Pancreas (tissue), 10 donors: ENCODE results near the gene ETV2. TPM values are rescaled to one million over a fixed set of nuclear protein-coding genes. Genes with fewer than 3 reads are reported as not detected.
A peak's percentile ranks its signal among the peaks of the same experiment; 100 is the strongest.
"Not testable (repeated sequence)": the region's sequence is repeated elsewhere in the genome, so short reads cannot be mapped to it uniquely, and the experiment has no call there.

ENCODE experiments used
- ATAC-seq, 4 donors: fragments of 200-7000 bp; cut with Tn5 transposase; one replicate each; pipeline versions ENCODE4 v1.8.0 to v1.9.1; 2020; ENCODE audit warnings: mild to moderate bottlenecking in 4 of 4, moderate library complexity in 4 of 4
- DNase-seq, 6 donors: peaks; one replicate each; pipeline ENCODE4 v3.0.0-alpha.2; 2020
- FAIRE-seq: peaks from 2 replicates; lab custom pipeline; 2012; peaks lifted over from hg19 to GRCh38; lab: Jason Lieb, UNC
- H3K27ac ChIP-seq, 4 donors: fragments of 200-600 bp; sonication (generic); 1 replicate in 3 of 4; 2 replicates in 1 of 4; pipeline versions ENCODE4 v1.5.0 to v1.8.0; 2020
- H3K27me3 ChIP-seq, 4 donors: fragments of 200-600 bp; one replicate each; pipeline ENCODE4 v1.8.0; 2021
- H3K36me3 ChIP-seq, 3 donors: fragments of 200-600 bp; sonication (generic) in 1 of 3; one replicate each; pipeline versions ENCODE4 v1.5.0 to v1.8.0; 2020 to 2021
- H3K4me1 ChIP-seq, 3 donors: fragments of 200-600 bp; one replicate each; pipeline ENCODE4 v1.8.0; 2021
- H3K4me3 ChIP-seq, 4 donors: fragments of 200-600 bp; sonication (generic) in 2 of 4; one replicate each; pipeline versions ENCODE4 v1.5.0 to v1.8.0; 2020 to 2021
- H3K9me3 ChIP-seq, 4 donors: fragments of 200-600 bp; one replicate each; pipeline ENCODE4 v1.8.0; 2021
- WGBS, 2 donors: extraction: QIAGEN DNeasy Blood & Tissue Kit; methylation state at CpG; one replicate each; pipeline ENCODE4 v1.1.7; 2013; 5-methylcytosine and 5-hydroxymethylcytosine counted together
- intact Hi-C, 3 donors: fragments of 100-400 bp; cut with DNase I; formaldehyde crosslinking; loops; one replicate each; pipeline versions ENCODE4 v1.11.1 to v1.14.2; 2022
- polyA plus RNA-seq, 2 donors: library from polyadenylated mRNA; stranded (reverse); fragments of 200-250 nt; gene quantifications; one replicate each; pipeline ENCODE4 v1.2.3, GENCODE V29; 2013
- total RNA-seq, 6 donors: library from RNA; stranded (reverse); fragmentation: NEBNext Ultra II Directional in 4 of 6; extraction: Animal tissue kit (Norgen Biotek cat#: 25700) in 4 of 6; gene quantifications; one replicate each; pipeline versions ENCODE4 v1.2.1 to v1.2.4, GENCODE V29; 2021 to 2023
- TF ChIP-seq, protein P1 (sequence below), 4 donors: fragments of 200-600 bp; sonication (generic) in 3 of 4; IDR thresholded peaks; one replicate each; pipeline versions ENCODE4 v1.5.0 to v1.8.0; 2021; ENCODE audit warnings: antibody characterized with exemption in 4 of 4
- donor health status: healthy with polysubstance abuse.
- donor health status: DM: no; HTN: no; CAD: no; lungs with moderate emphysema.
- donor health status: DM: no; HTN: no; CAD: no.
- donor health status: control.
- donor health status: control.
- donor health status: Bipolar disorder and iron deficiency.
- donor health status: DM: yes; HTN: yes; CAD: no.
- donor health status: DM: no; HTN: no; CAD: no.
- donor health status: DM: no; HTN: no; CAD: no.
- donor health status: DM: yes; HTN: yes; CAD: no.

Gene ETV2
- total and polyA plus RNA-seq, 8 donors = 0.32 to 4.1 (median 1.2) TPM

DNA sequence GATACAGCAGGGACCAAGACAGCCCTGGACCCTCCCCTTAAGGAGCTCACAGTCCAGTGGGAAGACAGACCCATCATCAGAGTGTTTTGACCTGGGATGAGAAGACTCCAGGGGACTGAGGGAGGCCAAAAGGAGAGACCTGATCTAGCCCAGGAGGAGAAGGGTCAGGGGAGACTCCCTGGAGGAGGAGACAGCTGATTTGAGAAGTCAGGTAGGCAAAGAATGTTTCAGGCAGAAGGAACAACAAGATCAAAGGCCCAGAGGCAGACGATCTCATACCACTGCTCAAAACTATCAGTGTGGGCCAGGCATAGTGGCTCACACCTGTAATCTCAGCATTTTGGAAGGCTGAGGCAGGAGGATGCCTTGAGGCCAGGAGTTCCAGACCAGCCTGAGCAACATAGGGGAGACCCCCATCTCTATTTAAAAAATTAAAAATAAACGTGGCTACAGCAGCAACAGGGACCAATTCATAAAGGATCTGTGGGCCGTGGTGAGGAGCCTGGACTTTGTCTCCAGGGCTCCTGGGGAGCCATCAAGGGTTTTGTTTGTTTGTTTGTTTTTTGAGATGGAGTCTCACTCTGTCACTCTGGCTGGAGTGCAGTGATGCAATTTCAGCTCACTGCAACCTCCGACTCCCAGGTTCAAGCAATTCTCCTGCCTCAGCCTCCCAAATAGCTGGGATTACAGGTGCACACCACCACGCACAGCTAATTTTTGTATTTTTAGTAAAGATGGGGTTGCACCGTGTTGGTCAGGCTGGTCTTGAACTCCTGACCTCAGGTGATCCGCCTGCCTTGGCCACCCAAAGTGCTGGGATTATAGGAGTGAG lies 4.4 kb downstream of the ETV2 start:
- TF ChIP-seq, protein P1, sequence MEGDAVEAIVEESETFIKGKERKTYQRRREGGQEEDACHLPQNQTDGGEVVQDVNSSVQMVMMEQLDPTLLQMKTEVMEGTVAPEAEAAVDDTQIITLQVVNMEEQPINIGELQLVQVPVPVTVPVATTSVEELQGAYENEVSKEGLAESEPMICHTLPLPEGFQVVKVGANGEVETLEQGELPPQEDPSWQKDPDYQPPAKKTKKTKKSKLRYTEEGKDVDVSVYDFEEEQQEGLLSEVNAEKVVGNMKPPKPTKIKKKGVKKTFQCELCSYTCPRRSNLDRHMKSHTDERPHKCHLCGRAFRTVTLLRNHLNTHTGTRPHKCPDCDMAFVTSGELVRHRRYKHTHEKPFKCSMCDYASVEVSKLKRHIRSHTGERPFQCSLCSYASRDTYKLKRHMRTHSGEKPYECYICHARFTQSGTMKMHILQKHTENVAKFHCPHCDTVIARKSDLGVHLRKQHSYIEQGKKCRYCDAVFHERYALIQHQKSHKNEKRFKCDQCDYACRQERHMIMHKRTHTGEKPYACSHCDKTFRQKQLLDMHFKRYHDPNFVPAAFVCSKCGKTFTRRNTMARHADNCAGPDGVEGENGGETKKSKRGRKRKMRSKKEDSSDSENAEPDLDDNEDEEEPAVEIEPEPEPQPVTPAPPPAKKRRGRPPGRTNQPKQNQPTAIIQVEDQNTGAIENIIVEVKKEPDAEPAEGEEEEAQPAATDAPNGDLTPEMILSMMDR (IDR thresholded peaks at IDR 0.05) = no peak
- Histone ChIP-seq H3K27ac (no peak overlapping the region), H3K36me3 (no peaks in the 10 kb centered on the region), H3K27me3 (no peaks in the 10 kb centered on the region), H3K4me1 (peaks cover 3 to 12% (median 8%) of the 10 kb centered on the region in 3 donors), H3K9me3 (no peaks in the 10 kb centered on the region), H3K4me3 (no peak overlapping the region)
- 62 to 67% methylated on average over 7 of the region's 7 CpGs for WGBS, 2 donors
- FAIRE-seq (no peak), DNase-seq (no peak), ATAC-seq (no peak)
- intact Hi-C loops = no loop called here

- H3K36me3 ChIP-seq = peaks cover 0 to 4% (median 3%) of the 10 kb centered on the region in 3 donors
- TF ChIP-seq, protein P1 (IDR thresholded peaks at IDR 0.05) = no peak
- WGBS, 2 donors = 0 to 1% methylated on average over 46 of the region's 46 CpGs
- H3K27me3 ChIP-seq = no peaks in the 10 kb centered on the region
- H3K9me3 ChIP-seq = no peaks in the 10 kb centered on the region
- H3K4me1 ChIP-seq = peaks cover 3 to 12% (median 8%) of the 10 kb centered on the region in 3 donors
- H3K4me3 ChIP-seq = peak within 1 kb of the TSS; percentile 52 to 83 (median 72)
- DNase-seq (peak; percentile 83 to 95 (median 94)), FAIRE-seq (peak; percentile 89), ATAC-seq (peak; percentile 47 to 78 (median 72))
- intact Hi-C loops = no loop called here
- H3K27ac ChIP-seq = peak within 1 kb of the TSS; percentile 56 to 81 (median 67)
Observed at GRCh38 chr19:35648017-35648961, 6.7 kb downstream of the ETV2 start, which contains the start of gene COX6B1. TSS of gene COX6B1 (plus strand) at chr19:35648323. CDS start at chr19:35651244, 2,921 bp downstream.

DNA sequence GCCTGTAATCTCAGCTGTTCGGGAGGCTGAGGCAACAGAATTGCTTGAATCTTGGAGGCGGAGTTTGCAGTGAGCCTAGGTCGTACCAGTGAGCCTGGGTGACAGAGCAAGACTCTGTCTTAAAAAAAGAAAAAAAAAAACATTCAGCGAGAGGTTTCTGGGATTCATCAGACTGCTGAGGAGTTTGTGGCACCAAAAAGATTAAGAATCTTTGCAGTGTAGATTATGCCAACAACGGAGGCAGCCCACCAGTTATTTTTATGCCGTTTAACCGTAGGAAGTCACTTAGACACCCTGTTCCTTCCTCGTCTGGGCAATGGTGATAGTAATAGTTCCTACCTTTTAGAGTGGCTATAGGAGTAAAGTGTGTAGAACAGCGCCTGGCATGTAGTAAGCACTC lies 9.0 kb downstream of the ETV2 start:
- TF ChIP-seq, protein P1 (IDR thresholded peaks at IDR 0.05) = no peak
- DNase-seq = no peak
- H3K36me3 ChIP-seq = peaks cover 3 to 24% (median 5%) of the 10 kb centered on the region in 3 donors
- H3K27me3 ChIP-seq = no peaks in the 10 kb centered on the region
- FAIRE-seq = no peak
- H3K4me3 ChIP-seq = no peak overlapping the region
- 79% methylated on average over 9 of the region's 9 CpGs for WGBS, 2 donors
- ATAC-seq = no peak
- H3K4me1 ChIP-seq = peaks cover 0 to 12% (median 8%) of the 10 kb centered on the region in 3 donors
- no peaks in the 10 kb centered on the region for H3K9me3 ChIP-seq
- intact Hi-C loops = no loop called here
- no peak overlapping the region for H3K27ac ChIP-seq

DNA sequence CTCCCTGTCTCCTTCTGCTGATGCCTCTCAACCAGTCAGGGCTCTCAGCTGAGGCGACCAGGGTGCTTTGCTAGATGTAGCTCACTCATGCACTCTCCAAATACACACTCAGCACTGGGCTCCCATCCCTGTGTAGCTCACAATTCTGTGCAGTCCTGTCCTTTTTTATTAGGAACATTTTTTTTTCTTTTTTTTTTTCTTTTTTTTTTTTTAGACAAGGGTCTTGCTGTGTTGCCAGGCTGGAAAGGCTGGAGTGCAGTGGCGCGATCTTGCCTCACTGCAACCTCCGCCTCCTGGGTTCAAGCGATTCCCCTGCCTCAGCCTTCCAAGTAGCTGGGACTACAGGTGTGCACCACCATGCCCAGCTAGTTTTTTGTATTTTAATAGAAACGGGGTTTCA lies 13.3 kb downstream of the ETV2 start:
- DNase-seq, H3K27me3 ChIP-seq, FAIRE-seq, ATAC-seq, H3K9me3 ChIP-seq, intact Hi-C loops, H3K4me1 ChIP-seq, H3K4me3 ChIP-seq, H3K27ac ChIP-seq: not testable (repeated sequence)
- 93 to 95% methylated on average over 6 of the region's 6 CpGs for WGBS, 2 donors
- peaks cover 3 to 60% (median 5%) of the 10 kb centered on the region in 3 donors for H3K36me3 ChIP-seq

DNA sequence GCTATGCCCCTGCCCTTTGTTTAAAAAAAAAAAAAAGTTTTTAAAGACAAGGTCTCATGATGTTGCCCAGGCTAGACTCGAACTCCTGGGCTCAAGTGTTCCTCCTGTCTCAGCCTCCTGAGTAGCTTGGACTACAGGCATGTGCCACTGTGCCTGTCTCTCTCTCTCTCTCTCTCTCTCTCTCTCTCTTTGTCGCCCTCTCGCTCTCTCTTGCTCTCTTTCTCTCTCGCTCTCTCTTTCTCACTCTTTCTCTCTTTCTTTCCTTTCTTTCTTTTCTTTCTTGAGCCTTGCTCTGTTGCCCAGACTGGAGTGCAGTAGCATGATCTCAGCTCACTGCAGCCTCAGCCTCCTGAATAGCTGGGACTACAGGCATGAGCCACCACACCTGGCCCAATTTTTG lies 14.1 kb downstream of the ETV2 start:
- Histone ChIP-seq H3K4me3 (no peak overlapping the region), H3K36me3 (peaks cover 3 to 65% (median 5%) of the 10 kb centered on the region in 3 donors), H3K27ac (no peak overlapping the region), H3K9me3 (no peaks in the 10 kb centered on the region), H3K27me3 (no peaks in the 10 kb centered on the region), H3K4me1 (no peaks in the 10 kb centered on the region)
- 95 to 96% methylated on average over 4 of the region's 4 CpGs for WGBS, 2 donors
- DNase-seq (no peak), FAIRE-seq (no peak), ATAC-seq (no peak)
- TF ChIP-seq, protein P1 (IDR thresholded peaks at IDR 0.05) = no peak
- intact Hi-C loops = no loop called here
